GM12874 (cell line): ENCODE results near the gene KRTAP10-12.

Source experiments
- CTCF ChIP-seq: IDR thresholded peaks from 2 replicates; pipeline ENCODE4 v1.5.1; 2011; ENCODE audit warnings: low read depth, mild to moderate bottlenecking, control low read depth, low read length, moderate library complexity; ENCODE audit not compliant: insufficient read depth

The KRTAP10-12 gene

GRCh38 chr21:44742418-44743153 is 45.6 kb downstream of the KRTAP10-12 start:
- TF ChIP-seq CTCF = no peak; the same call in 1 of the 2 replicates
